IMR-90 (cell line): Measurements from ENCODE around the gene HOXD9. TPM values are rescaled to one million over a fixed set of nuclear protein-coding genes. Genes with fewer than 3 reads are reported as not detected.

Source experiments
- ATAC-seq: fragments of 200-7000 bp; cut with Tn5 transposase; 2 replicates; pipeline ENCODE4 v1.9.1; 2020; ENCODE audit warnings: low read depth, mild to moderate bottlenecking, moderate library complexity
- BruUV-seq: library from RNA; stranded (reverse); fragments of 400-500 nt; replicated peaks from 2 replicates; lab custom pipeline; 2021; lab: Mats Ljungman, UMichigan
- CTCF ChIA-PET: fragments of 300-600 bp; formaldehyde crosslinking; extraction: SDS; loops from one replicate; lab custom pipeline; 2021; ENCODE audit warnings: antibody characterized with exemption; lab: Yijun Ruan, JAX
- POLR2A ChIA-PET: fragments of 300-600 bp; sonication (Branson Sonifier 250); formaldehyde crosslinking; loops from one replicate; lab custom pipeline; 2022; ENCODE audit warnings: antibody characterized with exemption; ENCODE audit not compliant: unreplicated experiment; lab: Charles Lee
- DNase-seq: peaks from one replicate; pipeline ENCODE4 v3.0.0; 2013
- H2AFZ ChIP-seq: replicated peaks from 2 replicates; pipeline ENCODE3; 2013; ENCODE audit warnings: low read length, mild to moderate bottlenecking; ENCODE audit not compliant: poor library complexity
- H2AK5ac ChIP-seq: 2 replicates; pipeline ENCODE4 v1.6.1; 2013; ENCODE audit warnings: low read depth, low read length, inconsistent platforms
- H2AK9ac ChIP-seq: replicated peaks from 2 replicates; pipeline ENCODE3; 2013; ENCODE audit warnings: mild to moderate bottlenecking, low read depth, low read length, moderate library complexity; ENCODE audit not compliant: poor library complexity
- H2BK120ac ChIP-seq: 2 replicates; pipeline ENCODE4 v1.6.1; 2013; ENCODE audit warnings: low read depth, low read length, inconsistent platforms
- H2BK15ac ChIP-seq: 3 replicates; pipeline ENCODE4 v1.6.1; 2013; ENCODE audit warnings: low read depth, low read length, inconsistent platforms
- H2BK20ac ChIP-seq: 2 replicates; pipeline ENCODE4 v1.6.1; 2013; ENCODE audit warnings: low read depth, mild to moderate bottlenecking, inconsistent platforms, low read length, moderate library complexity
- H2BK5ac ChIP-seq: 2 replicates; pipeline ENCODE4 v1.6.1; 2013; ENCODE audit warnings: mild to moderate bottlenecking, low read depth, low read length, inconsistent platforms; ENCODE audit not compliant: poor library complexity, severe bottlenecking
- H3K14ac ChIP-seq: replicated peaks from 2 replicates; pipeline ENCODE4 v1.6.1; 2013; ENCODE audit warnings: low read depth, low read length, inconsistent platforms
- H3K18ac ChIP-seq: 2 replicates; pipeline ENCODE4 v1.6.1; 2013; ENCODE audit warnings: low read depth, low read length, control low read depth
- H3K23ac ChIP-seq: 2 replicates; pipeline ENCODE4 v1.6.1; 2013; ENCODE audit warnings: low read depth, low read length, inconsistent platforms
- H3K27ac ChIP-seq: 2 replicates; pipeline ENCODE4 v1.5.1; 2013; ENCODE audit warnings: mild to moderate bottlenecking, control low read depth, low read length; ENCODE audit not compliant: insufficient read depth
- H3K27me3 ChIP-seq: 2 replicates; pipeline ENCODE4 v1.6.1; 2013; ENCODE audit warnings: low read length; ENCODE audit not compliant: control insufficient read depth, insufficient read depth
- H3K36me3 ChIP-seq: 2 replicates; pipeline ENCODE4 v1.6.1; 2013; ENCODE audit warnings: low read length, mixed read lengths; ENCODE audit not compliant: control insufficient read depth, insufficient read depth
- H3K4ac ChIP-seq: 2 replicates; pipeline ENCODE4 v1.6.1; 2013; ENCODE audit warnings: low read depth, low read length, inconsistent platforms
- H3K4me1 ChIP-seq: 2 replicates; pipeline ENCODE4 v1.6.1; 2013; ENCODE audit warnings: low read length, mixed read lengths; ENCODE audit not compliant: control insufficient read depth, insufficient read depth
- H3K4me2 ChIP-seq: 2 replicates; pipeline ENCODE4 v1.6.1; 2013; ENCODE audit warnings: low read depth, mild to moderate bottlenecking, control low read depth, low read length, moderate library complexity
- H3K4me3 ChIP-seq: 2 replicates; pipeline ENCODE4 v1.5.1; 2013; ENCODE audit warnings: low read depth, mild to moderate bottlenecking, control low read depth, low read length, moderate library complexity; ENCODE audit not compliant: insufficient read depth
- H3K56ac ChIP-seq: 2 replicates; pipeline ENCODE4 v1.6.1; 2013; ENCODE audit warnings: low read length, inconsistent platforms; ENCODE audit not compliant: insufficient read depth; ENCODE audit errors: extremely low read depth
- H3K79me1 ChIP-seq, 2 experiments: 2 replicates each; pipeline ENCODE4 v1.6.1; 2013; ENCODE audit warnings: low read length in 2 of 2, inconsistent platforms in 1 of 2, low read depth in 1 of 2
- H3K9ac ChIP-seq: 2 replicates; pipeline ENCODE4 v1.6.1; 2013; ENCODE audit warnings: low read depth, low read length, control low read depth
- H3K9me1 ChIP-seq: 2 replicates; pipeline ENCODE4 v1.6.1; 2013; ENCODE audit warnings: low read length, inconsistent platforms; ENCODE audit not compliant: insufficient read depth
- H3K9me3 ChIP-seq: 2 replicates; pipeline ENCODE4 v1.6.1; 2013; ENCODE audit warnings: low read length; ENCODE audit not compliant: control insufficient read depth, insufficient read depth
- H4K20me1 ChIP-seq: 2 replicates; pipeline ENCODE4 v1.6.1; 2013; ENCODE audit warnings: low read length, inconsistent platforms; ENCODE audit not compliant: insufficient read depth
- H4K5ac ChIP-seq: 2 replicates; pipeline ENCODE4 v1.6.1; 2013; ENCODE audit warnings: mild to moderate bottlenecking, low read depth, low read length, control low read depth
- H4K8ac ChIP-seq, 2 experiments: 2 replicates each; pipeline ENCODE4 v1.6.1; 2013; ENCODE audit warnings: low read depth in 2 of 2, low read length in 2 of 2, control low read depth in 1 of 2, inconsistent platforms in 1 of 2
- H4K91ac ChIP-seq: 2 replicates; pipeline ENCODE4 v1.6.1; 2013; ENCODE audit warnings: low read depth, low read length, inconsistent platforms; ENCODE audit not compliant: insufficient read depth
- BHLHE40 ChIP-seq: fragments of 150-350 bp; IDR thresholded peaks from 2 replicates; pipeline ENCODE4 v1.6.1; 2016; ENCODE audit warnings: mild to moderate bottlenecking, low read depth, low read length
- CEBPB ChIP-seq: IDR thresholded peaks from 2 replicates; pipeline ENCODE4 v1.6.1; 2012; ENCODE audit warnings: low read depth, low read length, improper control_type of control experiment
- CHD1 ChIP-seq: IDR thresholded peaks from 2 replicates; pipeline ENCODE4 v1.6.1; 2012; ENCODE audit warnings: low read depth, low read length, improper control_type of control experiment
- MAFK ChIP-seq: IDR thresholded peaks from 2 replicates; pipeline ENCODE4 v1.6.1; 2012; ENCODE audit warnings: low read depth, low read length, improper control_type of control experiment
- MAZ ChIP-seq: IDR thresholded peaks from 2 replicates; pipeline ENCODE4 v1.6.1; 2012; ENCODE audit warnings: low read depth, mild to moderate bottlenecking, low read length, improper control_type of control experiment, moderate library complexity, borderline replicate concordance
- MXI1 ChIP-seq: IDR thresholded peaks from 2 replicates; pipeline ENCODE4 v1.6.1; 2012; ENCODE audit warnings: low read depth, mild to moderate bottlenecking, low read length, moderate library complexity, borderline replicate concordance
- POLR2A ChIP-seq: IDR thresholded peaks from 2 replicates; pipeline ENCODE4 v1.6.1; 2012; ENCODE audit warnings: mild to moderate bottlenecking, low read depth, low read length
- RCOR1 ChIP-seq: IDR thresholded peaks from 2 replicates; pipeline ENCODE4 v1.6.1; 2012; ENCODE audit warnings: mild to moderate bottlenecking, low read length, improper control_type of control experiment; ENCODE audit not compliant: insufficient replicate concordance
- RFX5 ChIP-seq: IDR thresholded peaks from 2 replicates; pipeline ENCODE4 v1.8.0; 2012; ENCODE audit warnings: low read depth, mild to moderate bottlenecking, low read length, moderate library complexity
- dilution Hi-C: fragments of 300-500 bp; cut with HindIII; formaldehyde crosslinking; loops from one replicate; pipeline ENCODE4 v1.14.3; 2018; ENCODE audit warnings: low sequenced_read_pairs; ENCODE audit not compliant: unreplicated experiment
- in situ Hi-C: fragments of 300-500 bp; cut with MboI; formaldehyde crosslinking; loops from 3 replicates; pipeline ENCODE4 v1.14.3; 2019; ENCODE audit warnings: low sequenced_read_pairs, inconsistent platforms, mixed read lengths
- intact Hi-C: fragments of 100-400 bp; cut with micrococcal nuclease; formaldehyde crosslinking; loops from 2 replicates; pipeline ENCODE4 v1.10.0; 2022
- polyA plus RNA-seq, 3 experiments: library from polyadenylated mRNA; depleted of rRNA; stranded (reverse); fragments of >200 nt; gene quantifications; 2 replicates each; pipeline ENCODE4 v1.2.3, GENCODE V29; 2012; ENCODE audit warnings: low replicate concordance in 1 of 3
- total RNA-seq: library from RNA; depleted of rRNA; stranded (reverse); fragments of >200 nt; gene quantifications from 2 replicates; pipeline ENCODE4 v1.2.3, GENCODE V29; 2012
- TF ChIP-seq, protein P1 (sequence below): fragments of 150-350 bp; IDR thresholded peaks from 2 replicates; pipeline ENCODE4 v1.6.1; 2017; ENCODE audit warnings: mild to moderate bottlenecking, antibody characterized with exemption, low read length, low read depth

Gene HOXD9
- total and polyA plus RNA-seq, 2 of the 4 experiments (the other 2 are of a cell fraction), result not detected

DNA sequence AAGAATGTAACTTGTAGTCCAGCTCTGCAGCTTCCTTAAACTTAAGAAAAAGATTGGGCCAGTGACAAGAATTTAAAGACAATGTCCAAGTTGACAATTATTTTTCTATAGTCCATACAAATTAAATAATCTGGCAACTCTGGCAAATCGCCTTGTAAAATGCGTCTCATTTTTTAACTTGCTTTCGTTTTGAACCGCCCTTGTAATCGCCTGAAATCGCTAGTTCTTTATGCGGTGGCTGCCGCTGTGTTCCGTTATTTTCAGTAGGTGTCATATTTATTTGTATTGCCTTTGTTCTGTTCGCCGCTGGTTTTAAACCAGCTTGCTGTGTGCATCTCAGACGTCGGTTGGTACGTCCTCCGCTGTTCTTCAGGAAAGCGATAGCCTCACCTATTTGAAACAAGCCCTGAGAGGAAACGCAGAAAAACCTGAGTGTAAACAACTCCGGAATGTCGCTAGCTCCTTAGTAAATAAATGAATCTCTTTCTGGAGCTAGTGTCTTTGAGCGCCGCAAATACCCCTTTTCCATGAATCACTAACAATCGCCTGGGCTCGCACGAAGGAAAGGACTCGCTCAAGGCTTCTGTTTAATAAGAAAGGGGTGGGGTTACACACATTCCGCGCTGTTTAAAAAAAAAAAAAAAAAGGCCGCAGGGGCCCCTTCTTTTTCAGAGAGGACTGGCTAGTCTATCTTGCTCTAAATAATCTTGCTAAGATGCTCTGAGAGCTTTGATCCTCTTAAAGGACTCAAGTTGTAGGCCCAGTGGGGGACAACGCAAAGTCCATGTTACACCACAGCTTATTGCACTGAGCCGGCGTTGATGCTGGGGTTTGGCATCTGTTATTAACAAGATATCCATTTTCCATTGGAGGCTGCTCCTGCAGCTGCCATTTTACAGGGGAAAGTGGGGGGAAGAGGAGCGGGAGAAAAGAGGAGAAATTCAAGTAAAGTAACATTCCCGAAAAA is 10.0 kb downstream of the HOXD9 start (continued):
- TF ChIP-seq, protein P1, sequence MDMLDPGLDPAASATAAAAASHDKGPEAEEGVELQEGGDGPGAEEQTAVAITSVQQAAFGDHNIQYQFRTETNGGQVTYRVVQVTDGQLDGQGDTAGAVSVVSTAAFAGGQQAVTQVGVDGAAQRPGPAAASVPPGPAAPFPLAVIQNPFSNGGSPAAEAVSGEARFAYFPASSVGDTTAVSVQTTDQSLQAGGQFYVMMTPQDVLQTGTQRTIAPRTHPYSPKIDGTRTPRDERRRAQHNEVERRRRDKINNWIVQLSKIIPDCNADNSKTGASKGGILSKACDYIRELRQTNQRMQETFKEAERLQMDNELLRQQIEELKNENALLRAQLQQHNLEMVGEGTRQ, result no peak
- TF ChIP-seq POLR2A (no peak), BHLHE40 (no peak)

- no peaks in the 10 kb centered on the region for H3K9me1 ChIP-seq
- H3K9ac ChIP-seq, result no peak overlapping the region
- H4K20me1 ChIP-seq, result no peaks in the 10 kb centered on the region
- H3K27ac ChIP-seq, result no peak overlapping the region
- H4K8ac ChIP-seq, result no peak overlapping the region
- H3K27me3 ChIP-seq, result peaks cover 93% of the 10 kb centered on the region
- no peak overlapping the region for H3K23ac ChIP-seq
- ATAC-seq (no peak), DNase-seq (no peak)
- intact Hi-C loops, result no loop called here
- ChIA-PET CTCF (interaction anchor here (1.2 to 3.1 kb wide), 3 partner anchors 321 to 504 kb away, joined by 4 to 23 read pairs (median 9); no protein-coding TSS in a partner anchor), POLR2A (no interaction called here)
- no peak overlapping the region for H2BK15ac ChIP-seq
- dilution Hi-C loops, result no loop called here
- no peak overlapping the region for H3K4me2 ChIP-seq
- no peak overlapping the region for H3K4me3 ChIP-seq
- no peak overlapping the region for H4K5ac ChIP-seq
- H3K9me3 ChIP-seq, result peaks cover 1% of the 10 kb centered on the region
- no peak overlapping the region for H4K91ac ChIP-seq
- H2BK120ac ChIP-seq, result no peak overlapping the region
- no peak overlapping the region for H2AK9ac ChIP-seq
- no TSS peak for BruUV-seq
- H3K14ac ChIP-seq, result no peak overlapping the region
- H3K79me1 ChIP-seq, result no peaks in the 10 kb centered on the region
- no peaks in the 10 kb centered on the region for H3K4me1 ChIP-seq
- no peak overlapping the region for H2BK20ac ChIP-seq
- no peak overlapping the region for H2BK5ac ChIP-seq
- no peak overlapping the region for H3K4ac ChIP-seq
- no peak overlapping the region for H3K56ac ChIP-seq
- H3K36me3 ChIP-seq, result no peaks in the 10 kb centered on the region
- in situ Hi-C loops, result no loop called here
- TF ChIP-seq MAZ (no peak), MXI1 (no peak), MAFK (no peak), BHLHE40 (no peak), CEBPB (no peak), RCOR1 (no peak), CHD1 (no peak), RFX5 (no peak), POLR2A (no peak)
- TF ChIP-seq, protein P1, result no peak
- H2AK5ac ChIP-seq, result no peak overlapping the region
- H3K18ac ChIP-seq, result no peak overlapping the region
- H2AFZ ChIP-seq, result no peak overlapping the region
These were observed 10.9 kb downstream of the HOXD9 start for GRCh38 chr2:176133389-176133788.
